ENCODE data around the gene UROC1.

GRCh38 chr3:126479642-126480041, 37.9 kb downstream of the UROC1 start:
- TF ChIP-seq POLR2A (IDR thresholded peaks at IDR 0.05) (no peak), EP300 (IDR thresholded peaks at IDR 0.05) (no peak)
- TF ChIP-seq, protein P1, sequence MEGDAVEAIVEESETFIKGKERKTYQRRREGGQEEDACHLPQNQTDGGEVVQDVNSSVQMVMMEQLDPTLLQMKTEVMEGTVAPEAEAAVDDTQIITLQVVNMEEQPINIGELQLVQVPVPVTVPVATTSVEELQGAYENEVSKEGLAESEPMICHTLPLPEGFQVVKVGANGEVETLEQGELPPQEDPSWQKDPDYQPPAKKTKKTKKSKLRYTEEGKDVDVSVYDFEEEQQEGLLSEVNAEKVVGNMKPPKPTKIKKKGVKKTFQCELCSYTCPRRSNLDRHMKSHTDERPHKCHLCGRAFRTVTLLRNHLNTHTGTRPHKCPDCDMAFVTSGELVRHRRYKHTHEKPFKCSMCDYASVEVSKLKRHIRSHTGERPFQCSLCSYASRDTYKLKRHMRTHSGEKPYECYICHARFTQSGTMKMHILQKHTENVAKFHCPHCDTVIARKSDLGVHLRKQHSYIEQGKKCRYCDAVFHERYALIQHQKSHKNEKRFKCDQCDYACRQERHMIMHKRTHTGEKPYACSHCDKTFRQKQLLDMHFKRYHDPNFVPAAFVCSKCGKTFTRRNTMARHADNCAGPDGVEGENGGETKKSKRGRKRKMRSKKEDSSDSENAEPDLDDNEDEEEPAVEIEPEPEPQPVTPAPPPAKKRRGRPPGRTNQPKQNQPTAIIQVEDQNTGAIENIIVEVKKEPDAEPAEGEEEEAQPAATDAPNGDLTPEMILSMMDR (IDR thresholded peaks at IDR 0.05) = no peak
